AG08395 (cell line): ENCODE results near the gene C12orf57.

ENCODE experiments used
- DNase-seq: peaks from one replicate; pipeline ENCODE4 v3.0.0; 2012; ENCODE audit warnings: mixed read lengths, low spot score

C12orf57 gene

DNA sequence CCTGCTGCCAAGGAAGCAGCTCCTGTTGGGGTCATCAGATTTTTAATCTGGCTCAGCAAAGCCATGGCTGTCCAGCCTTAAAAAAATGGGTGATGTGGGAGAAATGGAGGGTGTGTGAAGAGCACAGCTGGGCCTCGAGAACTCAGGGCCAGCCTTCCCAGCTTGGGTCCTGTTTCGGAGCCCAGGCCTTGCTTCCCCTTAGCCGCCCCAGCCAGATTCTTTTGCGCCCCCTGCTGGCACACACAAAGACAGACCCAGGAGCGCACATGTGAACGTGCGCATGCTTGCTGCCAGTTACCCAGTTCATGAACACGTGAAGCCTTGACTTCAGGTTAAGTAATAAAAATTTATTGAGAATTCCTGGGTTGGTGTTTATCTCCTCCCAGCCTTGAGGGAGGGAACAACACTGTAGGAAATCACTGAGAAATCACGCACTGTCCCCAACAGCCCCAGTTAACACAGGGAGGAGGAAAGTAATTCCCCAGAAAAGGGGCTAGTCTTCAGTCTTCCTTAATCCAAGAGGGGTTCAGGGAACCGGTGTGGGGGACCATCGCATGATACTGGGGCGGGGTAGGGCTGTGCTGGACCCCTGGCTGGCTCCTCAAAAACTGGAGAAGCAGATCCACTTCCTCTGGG lies 21.3 kb downstream of the C12orf57 start:
- peak; percentile 89 for DNase-seq

DNA sequence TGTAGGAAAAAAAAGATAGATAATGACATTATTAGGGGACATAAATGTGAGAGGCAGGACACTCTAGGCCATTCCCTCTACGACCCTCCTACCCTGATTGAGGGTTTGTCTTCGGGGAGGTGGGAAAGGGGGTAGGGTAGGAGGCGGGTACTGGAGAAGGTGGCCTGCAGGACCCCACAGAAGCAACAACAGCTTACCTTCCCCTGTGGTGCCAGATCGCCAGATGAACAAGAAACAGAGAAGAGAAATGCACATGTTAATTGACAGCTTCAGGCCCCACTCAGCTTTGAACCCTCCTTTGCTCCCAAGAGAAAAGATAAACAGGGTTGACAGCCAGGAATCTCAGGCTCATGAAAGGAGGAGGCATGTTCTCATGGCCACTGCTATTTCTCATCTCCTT lies 21.9 kb downstream of the C12orf57 start:
- no peak for DNase-seq

DNA sequence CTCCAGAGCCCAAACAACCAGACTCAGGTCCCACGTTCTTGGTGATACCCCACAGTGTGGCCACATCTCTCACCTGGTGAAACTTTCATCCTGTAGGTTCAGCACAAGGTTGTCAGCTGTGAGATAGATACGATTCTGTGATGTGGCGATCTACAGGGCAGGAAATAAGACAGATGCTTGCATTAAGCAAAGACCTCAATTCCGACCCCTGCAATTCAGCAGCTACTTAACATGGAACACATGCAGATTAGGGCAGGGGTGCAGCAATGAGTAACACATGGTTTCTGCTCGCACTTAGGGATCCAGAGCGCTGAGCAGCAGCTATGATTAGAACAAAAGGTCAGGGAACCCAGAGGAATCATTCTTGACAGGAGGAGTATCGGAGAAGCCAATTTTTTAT lies 22.5 kb downstream of the C12orf57 start:
- DNase-seq, result no peak

DNA sequence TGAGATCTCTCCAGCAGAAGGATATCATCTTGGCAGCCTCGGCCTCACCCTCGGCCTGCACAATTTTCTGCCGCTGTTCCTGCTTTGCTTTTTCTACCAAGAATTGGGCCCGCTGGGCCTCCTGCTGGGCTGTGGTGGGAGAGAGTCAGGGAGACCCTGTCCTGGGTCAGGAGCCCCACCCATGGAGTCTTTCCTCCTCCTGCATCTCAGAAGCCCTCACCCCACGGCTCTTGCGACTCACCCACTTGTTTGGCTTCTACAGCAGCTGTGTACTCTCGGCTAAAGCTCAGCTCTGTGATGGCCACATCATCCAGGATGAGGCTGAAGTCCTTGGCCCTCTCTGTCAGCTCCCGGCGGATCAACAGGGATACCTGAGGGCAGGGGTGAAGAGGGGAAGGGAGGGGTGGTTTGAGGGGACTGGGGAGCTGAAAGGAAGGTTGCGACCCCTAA lies 23.9 kb downstream of the C12orf57 start:
- no peak for DNase-seq

DNA sequence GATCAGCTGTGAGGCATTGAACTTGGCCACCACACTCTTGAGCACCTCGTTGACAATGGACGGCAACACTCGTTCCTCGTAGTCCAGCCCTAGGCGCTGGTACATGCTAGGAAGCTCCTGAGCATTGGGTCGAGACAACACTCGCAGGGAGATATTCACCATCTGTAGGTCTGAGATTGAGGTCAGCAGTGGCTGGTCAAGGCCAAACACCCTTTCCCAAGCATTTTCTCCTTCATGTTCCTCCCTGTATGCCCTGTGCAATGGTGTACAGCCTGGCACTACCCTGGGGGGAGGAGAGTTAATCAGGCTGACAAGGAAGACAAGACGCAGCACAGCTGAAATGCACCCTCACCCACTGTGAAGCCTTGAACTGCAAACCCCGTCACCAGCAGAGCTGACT lies 24.6 kb downstream of the C12orf57 start:
- no peak for DNase-seq

DNA sequence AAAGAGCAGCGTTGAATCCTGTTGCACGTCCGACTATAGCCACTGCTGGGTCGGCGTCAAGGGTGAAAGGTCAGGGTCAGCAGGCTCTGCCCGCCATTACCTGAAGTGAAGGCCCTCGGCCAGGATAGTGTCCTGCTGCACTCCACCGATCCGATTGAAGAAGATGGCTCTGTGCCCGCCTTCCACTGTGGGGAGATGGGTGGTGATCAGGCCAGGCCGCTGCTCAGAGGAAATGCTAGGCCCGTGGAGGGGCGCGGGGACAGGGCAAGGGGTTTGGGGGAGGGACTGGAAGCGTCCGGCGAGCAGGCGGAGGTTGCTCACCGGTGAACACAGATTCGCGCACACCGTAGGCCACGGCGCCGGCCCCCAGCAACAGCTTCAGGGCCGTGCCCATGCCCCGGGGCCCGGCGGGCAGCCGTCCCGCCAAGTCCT lies 26.3 kb downstream of the C12orf57 start:
- no peak for DNase-seq

DNA sequence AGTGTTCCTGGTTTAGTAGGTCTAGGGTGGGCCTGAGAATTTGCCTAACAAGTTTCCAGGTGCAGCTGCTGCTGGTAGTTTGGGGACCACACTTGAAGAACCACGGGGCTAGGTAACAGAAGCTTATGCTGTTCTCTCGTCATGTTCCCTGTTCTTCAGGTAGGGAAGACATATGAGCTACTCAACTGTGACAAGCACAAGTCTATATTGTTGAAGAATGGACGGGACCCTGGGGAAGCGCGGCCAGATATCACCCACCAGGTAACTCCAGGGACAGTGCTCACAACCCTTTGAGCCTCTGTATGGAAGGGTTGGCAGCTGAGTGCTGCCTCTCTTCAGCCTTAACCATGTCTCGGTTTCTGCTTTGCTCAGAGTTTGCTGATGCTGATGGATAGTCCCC lies 30.4 kb downstream of the C12orf57 start:
- no peak for DNase-seq

DNA sequence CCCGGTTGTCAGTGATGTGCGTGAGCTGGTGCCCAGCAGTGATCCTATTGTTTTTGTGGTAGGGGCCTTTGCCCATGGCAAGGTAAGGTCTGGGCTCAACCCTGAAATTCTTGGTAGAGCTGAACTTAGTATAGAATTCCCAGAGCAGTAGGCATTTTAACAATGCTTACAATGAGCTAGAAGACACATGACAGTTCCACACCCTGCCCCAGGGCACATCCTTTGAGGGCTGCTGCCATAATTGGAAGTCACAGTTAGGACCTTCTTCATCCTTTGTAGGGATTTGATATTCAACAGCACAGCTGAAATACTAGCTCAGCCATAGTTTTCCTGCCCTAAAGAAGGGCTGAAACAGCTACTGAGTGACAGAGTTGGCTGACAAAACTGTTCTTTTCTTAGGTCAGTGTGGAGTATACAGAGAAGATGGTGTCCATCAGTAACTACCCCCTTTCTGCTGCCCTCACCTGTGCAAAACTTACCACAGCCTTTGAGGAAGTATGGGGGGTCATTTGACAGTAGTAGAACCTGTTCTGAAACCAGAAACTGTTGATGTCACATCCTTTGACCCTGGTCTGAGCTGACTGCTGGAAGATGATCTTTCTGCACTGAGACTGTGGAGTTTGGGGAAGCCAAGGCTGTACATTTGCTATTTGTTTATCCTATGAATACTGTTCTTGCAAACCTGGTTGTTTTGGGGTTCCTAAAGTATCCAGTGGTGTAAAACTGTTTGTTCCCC lies 31.6 kb downstream of the C12orf57 start:
- DNase-seq, result no peak

DNA sequence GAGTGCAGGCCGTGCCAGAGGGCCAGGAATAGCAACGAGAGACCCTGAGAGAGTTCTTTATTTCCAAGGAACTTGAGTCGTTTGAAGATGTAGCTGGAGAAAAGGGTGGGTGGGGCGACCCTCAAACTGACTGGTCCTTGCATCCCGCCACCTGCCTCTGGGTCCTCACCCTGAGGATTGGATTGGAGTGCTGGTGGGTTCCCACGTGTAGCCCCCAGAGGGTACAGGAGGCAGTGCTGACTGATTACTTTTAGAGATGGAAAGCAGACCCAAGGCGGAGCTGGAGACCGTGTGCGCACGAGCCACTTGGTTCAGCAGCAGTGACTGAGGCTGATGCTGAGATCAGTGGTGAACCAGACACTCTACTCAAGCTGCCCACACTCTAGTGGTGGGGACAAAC lies 33.8 kb downstream of the C12orf57 start:
- DNase-seq, result no peak

DNA sequence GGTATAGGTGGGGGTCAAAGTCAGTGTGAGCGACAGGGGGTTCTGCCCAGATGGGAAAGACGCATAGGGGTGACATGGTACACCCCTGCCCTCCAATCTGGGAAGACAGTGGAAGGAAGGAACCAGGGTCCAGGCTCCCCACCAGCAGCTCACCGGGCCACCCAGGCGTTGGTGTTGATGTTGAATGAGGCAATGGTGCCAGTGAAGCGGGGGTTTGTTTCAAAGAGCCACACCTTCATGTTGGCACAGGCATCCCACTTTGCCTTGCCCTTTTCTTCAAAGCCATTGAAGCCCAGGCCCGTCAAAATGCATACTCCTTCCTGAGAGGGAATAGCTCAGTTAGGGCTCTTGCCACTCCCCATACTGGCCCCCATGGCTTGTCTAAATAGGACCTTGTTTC lies 34.4 kb downstream of the C12orf57 start:
- DNase-seq, result no peak

DNA sequence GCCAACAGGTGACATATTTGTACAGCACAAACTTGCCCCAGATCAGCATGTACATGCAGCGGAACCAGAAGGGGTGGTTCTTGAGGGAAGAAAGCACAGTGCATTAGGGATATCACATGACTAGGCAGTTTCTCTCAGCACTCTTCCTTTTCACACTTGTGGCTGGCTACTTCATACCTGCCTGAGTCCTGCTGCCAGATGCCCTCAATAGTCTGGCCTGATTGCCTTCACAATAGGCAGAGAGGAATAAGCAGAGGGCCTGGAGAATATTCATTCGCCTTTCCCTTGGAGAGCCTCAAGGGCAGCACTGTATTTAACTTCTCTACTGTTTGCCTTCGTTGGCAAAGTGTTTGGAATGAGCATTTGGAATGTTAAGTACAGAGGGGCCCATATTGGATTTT lies 34.8 kb downstream of the C12orf57 start:
- DNase-seq, result no peak

DNA sequence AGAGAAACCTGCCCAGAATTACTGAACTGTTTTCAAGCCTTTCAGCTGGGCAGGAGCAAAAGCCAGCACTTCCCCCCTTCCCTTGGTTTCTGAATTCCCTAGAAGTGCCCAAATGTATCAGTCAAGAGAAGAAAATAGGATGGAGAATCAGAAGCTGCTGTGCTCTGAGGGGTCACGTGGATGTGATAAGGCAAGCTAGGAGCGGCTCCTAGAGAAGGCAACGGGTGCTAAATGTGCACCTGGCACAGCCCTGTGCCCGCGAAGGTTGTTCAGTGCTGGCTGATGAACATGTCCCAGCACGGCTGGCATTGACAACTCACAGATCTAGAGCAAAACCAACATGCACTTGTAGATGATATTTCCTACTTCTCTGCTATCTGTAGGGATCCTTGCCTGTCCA lies 35.2 kb downstream of the C12orf57 start:
- no peak for DNase-seq

DNA sequence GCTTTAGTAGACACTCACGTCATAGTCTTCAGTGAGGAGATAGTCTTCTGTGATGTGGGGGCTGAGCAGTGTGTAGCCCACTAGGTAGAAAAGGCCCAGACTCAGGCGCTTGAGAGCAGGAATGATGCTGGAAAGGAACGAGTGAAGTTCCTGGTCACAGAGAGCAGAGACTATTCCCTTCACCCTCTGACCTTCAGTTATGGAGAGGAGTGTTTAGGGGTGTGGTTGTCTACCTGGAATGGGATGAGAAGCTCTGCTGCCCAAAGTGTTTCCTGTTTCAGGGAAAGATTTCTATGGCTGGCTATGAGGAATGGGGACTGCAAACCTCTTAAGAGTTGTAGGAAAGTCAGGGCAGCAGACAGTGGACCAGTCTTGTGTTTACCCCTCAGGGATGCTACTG lies 35.6 kb downstream of the C12orf57 start:
- no peak for DNase-seq

DNA sequence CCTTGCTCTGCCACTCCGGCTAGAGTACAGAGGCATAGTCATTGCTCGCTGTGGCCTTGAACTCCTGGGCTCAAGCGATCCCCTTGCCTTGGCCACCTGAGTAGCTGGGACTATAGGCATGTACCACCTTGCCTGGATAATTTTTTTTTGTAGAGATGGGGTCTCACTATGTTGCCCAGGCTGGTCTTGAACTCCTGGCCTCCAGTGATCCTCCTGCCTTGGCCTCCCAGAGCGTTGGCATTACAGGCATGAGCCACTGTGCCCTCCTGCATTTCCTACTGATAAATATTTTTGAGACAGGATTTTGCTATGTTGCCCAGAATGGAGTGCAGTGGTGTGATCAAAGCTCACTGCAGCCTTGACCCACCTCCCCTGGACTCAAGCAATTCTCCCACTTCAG lies 36.3 kb downstream of the C12orf57 start:
- no peak for DNase-seq

DNA sequence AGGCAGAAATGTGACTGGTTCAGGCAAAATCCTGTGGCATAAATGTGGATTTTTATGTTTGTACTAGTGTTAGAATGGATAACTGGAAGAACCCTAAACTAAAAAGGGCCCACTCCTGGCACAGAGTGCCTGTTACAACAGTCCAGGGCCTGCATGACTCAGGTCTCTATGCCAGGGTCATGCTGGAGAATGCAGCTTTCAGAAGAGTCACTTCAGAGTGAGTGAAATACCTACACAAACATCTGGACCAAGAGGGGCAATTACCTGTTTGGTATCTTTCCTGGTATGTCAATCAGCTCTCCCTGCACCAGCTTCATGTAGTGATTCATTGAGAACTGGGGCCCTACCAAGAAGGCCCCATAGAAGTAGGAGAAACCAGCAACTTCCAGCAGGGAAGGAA lies 36.9 kb downstream of the C12orf57 start:
- DNase-seq, result no peak

DNA sequence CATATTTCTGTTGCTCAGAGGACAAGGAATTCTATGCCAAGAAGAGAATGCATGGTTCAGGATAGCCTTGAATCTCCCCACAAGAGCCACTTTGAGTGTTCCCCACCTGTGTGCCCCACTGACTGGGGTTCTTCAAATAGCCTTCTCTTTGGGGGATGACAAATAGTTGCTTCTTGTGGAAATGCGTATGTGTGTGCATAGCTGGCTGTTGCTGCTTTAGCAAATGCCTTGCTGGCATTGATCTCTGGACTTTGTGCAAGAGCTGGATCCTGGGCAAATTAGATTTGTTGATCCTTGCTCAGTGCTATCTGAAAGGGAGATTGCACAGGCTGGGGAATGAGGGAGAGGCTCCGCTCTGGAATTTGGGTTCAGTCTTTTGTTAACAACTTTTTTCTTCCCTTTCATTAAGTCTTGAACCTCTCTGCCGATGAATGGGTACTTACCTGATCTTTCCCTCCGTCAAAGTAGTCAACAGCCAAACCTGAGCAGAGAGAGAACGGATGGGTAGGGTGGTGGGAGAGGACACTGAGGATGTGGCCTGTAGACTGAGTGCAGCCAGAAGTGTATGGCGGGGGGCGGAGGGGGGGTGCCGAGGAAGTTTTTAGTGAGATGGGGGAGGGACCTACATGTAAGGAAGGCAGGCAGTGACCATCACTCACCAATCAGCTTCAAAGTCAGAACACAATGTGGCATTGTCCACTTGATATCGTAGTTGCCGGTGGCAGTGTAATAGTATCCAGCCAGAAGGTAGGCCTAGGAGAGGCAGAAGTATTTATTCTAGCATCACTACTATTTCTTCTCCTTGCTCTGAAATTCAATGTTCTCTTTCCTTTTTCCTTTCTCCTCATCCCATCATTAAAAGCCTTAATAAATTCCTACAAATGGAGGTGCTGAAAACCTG lies 37.6 kb downstream of the C12orf57 start:
- DNase-seq, result no peak

DNA sequence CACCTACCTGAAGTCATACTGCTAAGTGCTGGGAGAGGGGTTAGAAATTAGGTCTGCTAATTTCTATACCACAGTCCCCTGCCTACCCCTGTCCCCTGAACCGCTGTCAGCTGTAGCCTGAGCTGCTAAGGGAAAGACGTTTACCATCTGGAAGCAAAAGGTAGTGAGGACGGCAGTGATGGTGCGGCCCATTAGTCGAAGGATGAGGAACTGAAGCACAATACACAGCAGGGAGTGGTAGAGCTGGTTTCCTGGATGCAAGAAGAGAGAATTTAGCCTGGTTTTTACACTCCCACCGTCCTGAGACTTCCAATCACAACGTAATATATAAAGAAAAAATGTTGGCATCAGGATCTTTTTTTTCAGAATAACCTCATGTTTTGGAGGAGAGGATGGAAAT lies 38.7 kb downstream of the C12orf57 start:
- no peak for DNase-seq

DNA sequence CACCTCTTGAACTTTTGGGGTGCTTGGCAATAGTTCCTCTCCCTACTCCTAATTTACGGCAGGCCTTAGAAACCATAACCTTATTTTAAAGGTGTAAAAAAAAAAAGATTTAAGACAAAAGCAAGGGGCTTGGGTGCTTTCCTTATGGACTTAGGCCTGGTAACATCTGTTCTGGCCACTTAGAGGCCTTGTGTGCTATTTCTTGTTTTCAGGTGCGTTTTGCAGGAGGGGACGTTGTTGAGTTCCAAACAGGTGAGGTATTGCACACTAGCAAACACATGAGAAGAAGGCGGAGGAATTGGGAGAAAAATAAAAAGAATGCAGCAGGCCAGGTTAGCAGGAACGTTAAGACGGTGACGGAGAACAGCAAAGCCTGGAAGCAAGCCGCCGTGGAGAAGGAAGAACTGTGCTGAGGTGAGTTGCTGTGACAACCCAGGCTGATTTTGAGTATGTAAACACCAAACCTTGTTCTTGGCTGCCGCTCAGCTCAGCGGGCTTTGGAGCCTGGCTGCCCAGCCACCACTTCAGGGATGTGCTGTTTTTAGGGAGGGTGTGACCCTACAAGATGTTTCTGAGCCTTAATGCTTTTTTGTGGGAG lies 44.2 kb downstream of the C12orf57 start:
- no peak for DNase-seq
